Measurements from ENCODE around the gene SCN7A. TPM values are rescaled to one million over a fixed set of nuclear protein-coding genes. Genes with fewer than 3 reads are reported as not detected.

SCN7A gene
- total RNA-seq, 4 donors from 2014 or later, result 66.9 to 129 (median 90.1) TPM

DNA sequence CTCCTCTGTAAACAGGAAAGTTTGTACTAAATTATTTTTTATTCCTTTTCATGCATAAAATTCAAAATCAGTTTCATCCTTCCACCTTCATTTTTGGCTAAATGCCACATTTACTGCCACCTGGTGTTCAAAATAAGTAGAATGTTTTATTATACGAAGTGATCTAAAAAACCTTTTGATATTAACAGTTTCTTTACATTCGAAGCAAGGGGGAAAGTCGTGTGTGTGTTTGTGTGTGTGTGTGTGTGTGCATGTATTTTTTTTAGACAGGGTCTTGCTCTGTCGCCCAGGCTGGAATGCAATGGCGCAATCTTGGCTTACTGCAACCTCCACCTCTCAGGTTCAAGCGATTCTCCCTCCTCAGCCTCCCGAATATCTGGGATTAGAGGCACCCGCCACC is 109.3 kb downstream of the SCN7A start:
- Histone ChIP-seq H3K4me3 (no peak overlapping the region), H3K9me3 (no peaks in the 10 kb centered on the region), H3K27me3 (no peaks in the 10 kb centered on the region), H3K4me1 (no peaks in the 10 kb centered on the region), H3K27ac (replicated peaks in 1 of 4) (no peak overlapping the region), H3K36me3 (no peaks in the 10 kb centered on the region)
- DNase-seq (ENCODE audit: extremely low spot score), result no peak
- TF ChIP-seq EP300 (IDR thresholded peaks at IDR 0.05) (no peak), POLR2AphosphoS5 (IDR thresholded peaks at IDR 0.05) (no peak), POLR2A (IDR thresholded peaks at IDR 0.05; ENCODE audit: low read depth) (no peak)
- TF ChIP-seq, protein P1, sequence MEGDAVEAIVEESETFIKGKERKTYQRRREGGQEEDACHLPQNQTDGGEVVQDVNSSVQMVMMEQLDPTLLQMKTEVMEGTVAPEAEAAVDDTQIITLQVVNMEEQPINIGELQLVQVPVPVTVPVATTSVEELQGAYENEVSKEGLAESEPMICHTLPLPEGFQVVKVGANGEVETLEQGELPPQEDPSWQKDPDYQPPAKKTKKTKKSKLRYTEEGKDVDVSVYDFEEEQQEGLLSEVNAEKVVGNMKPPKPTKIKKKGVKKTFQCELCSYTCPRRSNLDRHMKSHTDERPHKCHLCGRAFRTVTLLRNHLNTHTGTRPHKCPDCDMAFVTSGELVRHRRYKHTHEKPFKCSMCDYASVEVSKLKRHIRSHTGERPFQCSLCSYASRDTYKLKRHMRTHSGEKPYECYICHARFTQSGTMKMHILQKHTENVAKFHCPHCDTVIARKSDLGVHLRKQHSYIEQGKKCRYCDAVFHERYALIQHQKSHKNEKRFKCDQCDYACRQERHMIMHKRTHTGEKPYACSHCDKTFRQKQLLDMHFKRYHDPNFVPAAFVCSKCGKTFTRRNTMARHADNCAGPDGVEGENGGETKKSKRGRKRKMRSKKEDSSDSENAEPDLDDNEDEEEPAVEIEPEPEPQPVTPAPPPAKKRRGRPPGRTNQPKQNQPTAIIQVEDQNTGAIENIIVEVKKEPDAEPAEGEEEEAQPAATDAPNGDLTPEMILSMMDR (IDR thresholded peaks at IDR 0.05), result peak in 2 of 3 experiments; percentile 36 to 52
- WGBS, result 64% methylated on average over 8 of the region's 8 CpGs
- intact Hi-C loops (cut with DNase I), result no loop called here

DNA sequence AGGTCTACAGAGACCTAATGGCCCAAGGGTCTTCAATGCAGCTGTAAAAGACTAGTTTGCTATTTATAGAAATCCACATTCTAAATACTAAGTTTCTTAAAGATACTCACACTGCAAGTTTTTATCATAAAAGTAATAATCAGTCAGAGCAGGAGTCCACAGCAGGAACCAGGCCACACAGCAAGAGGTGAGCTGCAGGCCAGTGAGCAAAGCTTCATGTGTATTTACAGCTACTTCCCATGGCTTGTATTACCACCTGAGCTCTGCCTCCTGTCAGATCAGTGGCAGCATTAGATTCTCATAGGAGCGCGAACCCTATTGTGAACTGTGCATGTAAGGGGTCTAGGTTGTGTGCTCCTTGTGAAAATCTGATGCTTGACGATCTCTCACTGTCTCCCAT is 111.6 kb downstream of the SCN7A start:
- Histone ChIP-seq H3K9me3 (no peaks in the 10 kb centered on the region), H3K36me3 (no peaks in the 10 kb centered on the region), H3K27me3 (no peaks in the 10 kb centered on the region), H3K4me3 (no peak overlapping the region), H3K27ac (replicated peaks in 1 of 4) (no peak overlapping the region), H3K4me1 (no peaks in the 10 kb centered on the region)
- intact Hi-C loops (cut with DNase I), result no loop called here
- TF ChIP-seq POLR2AphosphoS5 (IDR thresholded peaks at IDR 0.05), result no peak
- TF ChIP-seq POLR2A (IDR thresholded peaks at IDR 0.05; ENCODE audit: low read depth), result no peak
- no peak for TF ChIP-seq EP300 (IDR thresholded peaks at IDR 0.05)
- TF ChIP-seq, protein P1 (IDR thresholded peaks at IDR 0.05), result no peak
- 96% methylated on average over 3 of the region's 3 CpGs for WGBS
- no peak for DNase-seq (ENCODE audit: extremely low spot score)

DNA sequence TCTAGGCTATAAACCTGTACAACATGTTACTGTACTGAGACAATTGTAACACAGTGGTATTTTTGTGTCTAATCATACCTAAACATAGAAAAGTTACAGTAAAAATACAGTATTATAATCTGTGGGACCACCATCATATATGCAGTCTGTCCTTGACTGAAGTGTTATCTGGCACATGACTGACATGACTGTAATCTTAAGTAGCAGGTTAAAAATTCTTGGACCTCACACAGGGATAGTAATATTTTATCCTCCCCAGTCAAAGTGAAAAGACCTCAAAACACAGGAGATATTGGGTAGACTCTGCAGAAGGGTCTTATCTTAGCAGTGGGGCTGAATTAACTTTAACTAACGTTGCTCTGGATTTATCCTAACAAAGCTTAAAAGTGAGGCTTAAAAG is 113.4 kb downstream of the SCN7A start:
- DNase-seq (ENCODE audit: extremely low spot score), result no peak
- Histone ChIP-seq H3K36me3 (no peaks in the 10 kb centered on the region), H3K27me3 (peaks cover 0 to 9% (median 0%) of the 10 kb centered on the region in 4 donors), H3K27ac (replicated peaks in 1 of 4) (no peak overlapping the region), H3K4me3 (no peak overlapping the region), H3K4me1 (peaks cover 1 to 12% (median 11%) of the 10 kb centered on the region in 4 donors), H3K9me3 (no peaks in the 10 kb centered on the region)
- TF ChIP-seq POLR2AphosphoS5 (IDR thresholded peaks at IDR 0.05) (no peak), EP300 (IDR thresholded peaks at IDR 0.05) (no peak), POLR2A (IDR thresholded peaks at IDR 0.05; ENCODE audit: low read depth) (no peak)
- TF ChIP-seq, protein P1 (IDR thresholded peaks at IDR 0.05), result no peak
- 55% methylated on average over 1 of the region's 1 CpG for WGBS
- intact Hi-C loops (cut with DNase I), result no loop called here

DNA sequence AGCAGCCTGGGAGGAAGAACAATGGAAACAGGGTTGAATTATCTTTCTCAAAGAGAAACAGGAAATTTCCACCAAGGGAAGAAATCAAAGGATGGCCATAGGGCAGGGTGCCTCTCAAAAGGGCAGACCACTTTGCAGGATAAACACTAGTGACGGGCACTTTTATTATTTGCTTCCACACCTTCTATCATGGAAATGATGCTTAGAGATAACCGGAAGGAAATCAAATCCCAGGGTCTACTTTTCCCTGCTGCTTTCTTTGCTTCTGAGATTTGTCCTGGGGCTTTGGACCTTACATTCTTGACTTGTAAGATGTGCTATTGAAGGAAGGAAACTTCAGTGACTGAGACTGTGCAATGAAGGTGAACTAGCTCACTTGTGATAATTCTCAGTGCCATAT is 117.2 kb downstream of the SCN7A start:
- Histone ChIP-seq H3K27me3 (peaks cover 0 to 34% (median 0%) of the 10 kb centered on the region in 4 donors), H3K36me3 (no peaks in the 10 kb centered on the region), H3K4me3 (peak overlapping the region in 3 of 4 donors; percentile 54 to 61 (median 61)), H3K27ac (replicated peaks in 1 of 4) (no peak overlapping the region), H3K9me3 (no peaks in the 10 kb centered on the region), H3K4me1 (peaks cover 9 to 20% (median 20%) of the 10 kb centered on the region in 4 donors)
- TF ChIP-seq EP300 (IDR thresholded peaks at IDR 0.05) (no peak), POLR2A (IDR thresholded peaks at IDR 0.05; ENCODE audit: low read depth) (no peak), POLR2AphosphoS5 (IDR thresholded peaks at IDR 0.05) (no peak)
- TF ChIP-seq, protein P1 (IDR thresholded peaks at IDR 0.05), result no peak
- intact Hi-C loops (cut with DNase I), result no loop called here
- WGBS, result 70% methylated on average over 2 of the region's 2 CpGs
- no peak for DNase-seq (ENCODE audit: extremely low spot score)

DNA sequence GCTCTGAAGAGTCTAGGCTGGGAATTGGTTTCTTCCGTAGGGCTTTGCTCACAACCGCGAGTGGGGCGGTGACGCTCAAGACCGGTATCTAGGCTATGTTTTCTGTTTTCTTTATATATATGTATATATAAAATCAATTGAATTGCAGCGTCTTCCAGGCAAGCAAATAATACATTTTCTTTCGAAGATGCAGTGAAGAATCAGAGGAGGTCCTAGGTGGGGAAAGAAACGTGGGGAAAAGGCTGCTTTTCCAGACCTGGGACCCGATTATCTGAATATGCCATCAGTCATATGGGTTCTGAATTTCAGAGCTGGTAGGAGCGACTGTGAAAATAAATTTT is 117.6 kb downstream of the SCN7A start:
- no peaks in the 10 kb centered on the region for H3K9me3 ChIP-seq
- intact Hi-C loops (cut with DNase I), result no loop called here
- no peak for DNase-seq (ENCODE audit: extremely low spot score)
- peak overlapping the region in 2 of 4 donors; percentile 30 to 56 for H3K27ac ChIP-seq (replicated peaks in 1 of 4)
- peaks cover 9 to 20% (median 20%) of the 10 kb centered on the region in 4 donors for H3K4me1 ChIP-seq
- TF ChIP-seq POLR2A (IDR thresholded peaks at IDR 0.05; ENCODE audit: low read depth) (no peak), POLR2AphosphoS5 (IDR thresholded peaks at IDR 0.05) (no peak), EP300 (IDR thresholded peaks at IDR 0.05) (no peak)
- TF ChIP-seq, protein P1 (IDR thresholded peaks at IDR 0.05), result no peak
- 11% methylated on average over 11 of the region's 11 CpGs for WGBS
- no peaks in the 10 kb centered on the region for H3K36me3 ChIP-seq
- peak overlapping the region; percentile 54 to 68 (median 61) for H3K4me3 ChIP-seq
- peaks cover 0 to 34% (median 0%) of the 10 kb centered on the region in 4 donors for H3K27me3 ChIP-seq
